Daoy (cell line): ENCODE data around the gene COL18A1. TPM values are rescaled to one million over a fixed set of nuclear protein-coding genes. Genes with fewer than 3 reads are reported as not detected.
A peak's percentile ranks its signal among the peaks of the same experiment; 100 is the strongest.

Source experiments
- DNase-seq: peaks from one replicate; pipeline ENCODE4 v3.0.0-alpha.2; 2015; ENCODE audit warnings: low read depth
- total RNA-seq: library from RNA; depleted of rRNA; stranded (reverse); fragments of >200 nt; shearing (Covaris generic); gene quantifications from 2 replicates; pipeline ENCODE4 v1.2.3, GENCODE V29; 2014

The COL18A1 gene
- total RNA-seq, 1 experiment from 2014 or later: 38.9 TPM

- no peak for DNase-seq
Measured at GRCh38 chr21:45468051-45468970, 63.3 kb downstream of the COL18A1 start.

GRCh38 chr21:45468971-45469272 lies 64.0 kb downstream of the COL18A1 start:
- no peak for DNase-seq

GRCh38 chr21:45469273-45470086 lies 64.5 kb downstream of the COL18A1 start:
- no peak for DNase-seq

- DNase-seq: no peak
Measured at GRCh38 chr21:45470087-45470515, 65.1 kb downstream of the COL18A1 start.

- peak; percentile 75 for DNase-seq
Measured at GRCh38 chr21:45470773-45471524, 66.0 kb downstream of the COL18A1 start.

GRCh38 chr21:45471525-45472221 lies 66.7 kb downstream of the COL18A1 start:
- DNase-seq: no peak

- DNase-seq: no peak
Measured at GRCh38 chr21:45472445-45473365, 67.7 kb downstream of the COL18A1 start.

- no peak for DNase-seq
Measured at GRCh38 chr21:45473496-45474322, 68.7 kb downstream of the COL18A1 start.

GRCh38 chr21:45474323-45474950 lies 69.5 kb downstream of the COL18A1 start:
- DNase-seq: peak; percentile 33

- DNase-seq: no peak
Measured at GRCh38 chr21:45475004-45475685, 70.2 kb downstream of the COL18A1 start.

- DNase-seq: no peak
Measured at GRCh38 chr21:45475797-45476570, 71.0 kb downstream of the COL18A1 start.

GRCh38 chr21:45476582-45476981 lies 71.6 kb downstream of the COL18A1 start:
- DNase-seq: no peak

GRCh38 chr21:45477176-45478114 lies 72.5 kb downstream of the COL18A1 start:
- DNase-seq: no peak

GRCh38 chr21:45478115-45478801 lies 73.3 kb downstream of the COL18A1 start:
- peak; percentile 71 for DNase-seq

GRCh38 chr21:45478816-45479669 lies 74.1 kb downstream of the COL18A1 start:
- no peak for DNase-seq
